Activated naive CD8-positive, alpha-beta T cell treated with anti-CD3 and anti-CD28 coated beads, Interleukin-2, amount 50 U/mL, for 16 hours (primary cell): ENCODE results near the gene DPP10.
"Not testable (repeated sequence)": the region's sequence is repeated elsewhere in the genome, so short reads cannot be mapped to it uniquely, and the experiment has no call there.

Experiments used
- DNase-seq: peaks from one replicate; pipeline ENCODE4 v3.0.0-alpha.2; 2020; ENCODE audit warnings: low read depth, low spot score

The DPP10 gene

GRCh38 chr2:115412501-115412900, 970.1 kb downstream of the DPP10 start:
- DNase-seq, result no peak

GRCh38 chr2:115413791-115414190, 971.4 kb downstream of the DPP10 start:
- no peak for DNase-seq

- no peak for DNase-seq
Observed at GRCh38 chr2:115414466-115414865, 972.0 kb downstream of the DPP10 start.

- DNase-seq, result no peak
Observed at GRCh38 chr2:115422004-115422634, 979.7 kb downstream of the DPP10 start.

- DNase-seq, result no peak
Observed at GRCh38 chr2:115427436-115427835, 985.0 kb downstream of the DPP10 start.

- not testable (repeated sequence) for DNase-seq
Observed at GRCh38 chr2:115440746-115441145, 998.3 kb downstream of the DPP10 start.

- no peak for DNase-seq
Observed at GRCh38 chr2:115443539-115444185, 1001.2 kb downstream of the DPP10 start.

GRCh38 chr2:115460008-115460407, 1017.6 kb downstream of the DPP10 start:
- DNase-seq, result no peak

GRCh38 chr2:115480741-115481140, 1038.3 kb downstream of the DPP10 start:
- no peak for DNase-seq

- DNase-seq, result no peak
Observed at GRCh38 chr2:115481842-115482241, 1039.4 kb downstream of the DPP10 start.

- no peak for DNase-seq
Observed at GRCh38 chr2:115483666-115484065, 1041.2 kb downstream of the DPP10 start.

GRCh38 chr2:115484486-115484885, 1042.0 kb downstream of the DPP10 start:
- no peak for DNase-seq

GRCh38 chr2:115484983-115485382, 1042.5 kb downstream of the DPP10 start:
- no peak for DNase-seq

- no peak for DNase-seq
Observed at GRCh38 chr2:115491186-115491793, 1048.8 kb downstream of the DPP10 start.

GRCh38 chr2:115505331-115505730, 1062.9 kb downstream of the DPP10 start:
- DNase-seq, result no peak

GRCh38 chr2:115520727-115521126, 1078.3 kb downstream of the DPP10 start:
- DNase-seq, result no peak

GRCh38 chr2:115524452-115524851, 1082.0 kb downstream of the DPP10 start:
- no peak for DNase-seq

GRCh38 chr2:115529627-115530026, 1087.2 kb downstream of the DPP10 start:
- DNase-seq, result no peak

GRCh38 chr2:115533081-115533480, 1090.6 kb downstream of the DPP10 start:
- DNase-seq, result no peak

- DNase-seq, result no peak
Observed at GRCh38 chr2:115541814-115542213, 1099.4 kb downstream of the DPP10 start.

- no peak for DNase-seq
Observed at GRCh38 chr2:115542331-115542730, 1099.9 kb downstream of the DPP10 start.

GRCh38 chr2:115543024-115543423, 1100.6 kb downstream of the DPP10 start:
- no peak for DNase-seq

GRCh38 chr2:115543461-115543860, 1101.0 kb downstream of the DPP10 start:
- no peak for DNase-seq
